GM19025 (cell line): ENCODE results near the gene TAC3.
A peak's percentile ranks its signal among the peaks of the same experiment; 100 is the strongest.
"Not testable (repeated sequence)": the region's sequence is repeated elsewhere in the genome, so short reads cannot be mapped to it uniquely, and the experiment has no call there.

Source experiments
- ATAC-seq: cut with Tn5 transposase; IDR thresholded peaks from one replicate; pipeline ENCODE4 v1.9.1; 2021; ENCODE audit warnings: mild to moderate bottlenecking, low read depth, moderate library complexity; ENCODE audit not compliant: unreplicated experiment

TAC3 gene

GRCh38 chr12:57039016-57039798 is 22.9 kb upstream of the TAC3 start:
- ATAC-seq, result no peak

- no peak for ATAC-seq
Observed at GRCh38 chr12:57037264-57037663, 20.9 kb upstream of the TAC3 start.

- ATAC-seq, result no peak
Observed at GRCh38 chr12:57033431-57033830, 17.1 kb upstream of the TAC3 start.

DNA sequence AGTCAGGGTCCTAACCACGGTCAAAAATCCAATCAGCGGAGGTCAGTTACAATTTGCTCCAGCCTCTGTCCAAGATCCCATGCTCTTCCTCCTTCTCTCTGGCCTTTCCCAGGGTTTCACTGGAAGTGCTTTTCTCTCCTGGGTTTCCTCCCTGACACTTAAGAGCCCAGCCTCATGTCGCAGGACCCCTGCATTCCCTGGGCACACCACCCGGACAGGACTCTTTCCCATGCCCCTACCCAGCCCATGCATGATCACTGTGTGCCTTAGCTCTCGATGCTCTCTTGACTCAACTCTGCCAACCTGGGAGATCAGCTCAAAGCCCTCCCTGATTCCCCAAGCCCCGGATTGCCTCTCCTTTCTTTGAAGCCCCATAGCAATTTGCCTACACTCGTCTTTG is 15.5 kb upstream of the TAC3 start:
- ATAC-seq, result no peak

DNA sequence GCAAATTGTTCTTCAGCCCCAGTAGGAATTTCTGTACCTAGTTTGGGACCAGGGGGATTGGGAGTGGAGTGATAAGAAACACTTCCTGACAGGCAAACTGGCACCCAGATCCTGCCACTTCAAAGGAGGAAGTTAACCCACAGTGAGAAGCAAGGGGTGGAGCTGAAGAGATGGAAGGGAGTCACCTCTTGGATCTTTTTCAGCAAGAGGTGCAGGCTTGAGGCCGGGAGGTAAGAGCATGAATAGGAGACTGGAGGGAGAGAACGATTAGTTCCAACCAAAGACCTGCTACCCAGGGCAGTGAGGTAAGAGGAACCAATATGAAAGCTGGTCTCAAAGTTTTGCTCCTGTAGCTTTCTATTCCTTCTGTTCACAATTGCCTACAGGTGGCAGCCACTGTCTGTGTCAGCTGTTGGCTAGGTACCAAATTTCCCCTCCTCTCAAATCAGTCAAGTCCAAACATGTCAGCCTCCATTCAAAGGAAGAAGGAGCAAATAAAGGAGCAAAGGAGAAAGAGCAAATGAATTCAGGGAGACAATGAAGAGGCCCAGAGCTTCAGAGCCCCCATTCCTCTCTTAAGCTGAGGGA is 14.9 kb upstream of the TAC3 start:
- ATAC-seq, result no peak

GRCh38 chr12:57029457-57029856 is 13.1 kb upstream of the TAC3 start:
- ATAC-seq, result no peak

DNA sequence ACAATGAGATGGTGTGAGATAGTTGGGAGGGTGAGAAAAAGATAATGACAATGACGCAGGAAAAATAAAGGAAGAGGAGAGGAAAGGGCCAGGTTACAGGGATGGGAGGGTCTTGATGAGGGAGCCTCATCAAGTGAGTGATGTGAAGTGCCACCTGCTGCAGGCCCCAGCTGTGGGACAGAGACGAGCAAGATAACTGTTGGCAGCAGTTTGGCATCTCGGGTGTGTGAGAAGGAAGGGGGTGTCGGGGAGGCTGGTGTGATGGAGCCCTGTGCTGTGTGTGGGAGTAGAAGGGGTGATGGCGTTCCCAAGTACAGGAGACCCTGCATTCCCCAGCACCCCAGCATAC is 11.4 kb upstream of the TAC3 start:
- ATAC-seq, result no peak

- no peak for ATAC-seq
Observed at GRCh38 chr12:57027011-57027804, 10.9 kb upstream of the TAC3 start.

- ATAC-seq, result no peak
Observed at GRCh38 chr12:57025196-57025595, 8.9 kb upstream of the TAC3 start.

- ATAC-seq, result not testable (repeated sequence)
Observed at GRCh38 chr12:57022324-57022723, 6.0 kb upstream of the TAC3 start.

- no peak for ATAC-seq
Observed at GRCh38 chr12:57019983-57020719, 3.8 kb upstream of the TAC3 start.

DNA sequence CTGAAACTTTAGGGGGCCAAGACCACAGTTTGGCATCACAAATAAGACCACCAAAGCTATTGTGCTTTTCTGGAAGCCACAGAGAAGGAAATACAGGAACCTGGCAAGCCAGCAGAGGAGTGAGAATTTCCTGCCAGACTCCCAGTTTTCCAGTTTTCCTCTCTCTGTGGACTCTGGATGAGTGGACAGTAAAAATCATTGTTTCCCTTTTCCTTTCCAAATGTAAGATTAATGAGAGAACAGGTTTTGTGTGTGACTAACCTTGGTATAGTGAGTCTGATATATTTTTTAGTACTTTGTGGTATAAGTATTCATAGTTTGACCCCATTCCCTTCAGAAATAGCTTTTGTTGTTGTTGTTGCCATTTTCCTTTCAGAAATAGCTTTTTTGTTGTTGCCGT is 2.6 kb upstream of the TAC3 start:
- ATAC-seq, result no peak

GRCh38 chr12:57018353-57018752 is 2.0 kb upstream of the TAC3 start:
- ATAC-seq, result not testable (repeated sequence)

- peak; percentile 70 for ATAC-seq
Observed at GRCh38 chr12:57012600-57013465, 3.5 kb downstream of the TAC3 start.

GRCh38 chr12:57011438-57012424 is 4.6 kb downstream of the TAC3 start:
- peak; percentile 46 for ATAC-seq

DNA sequence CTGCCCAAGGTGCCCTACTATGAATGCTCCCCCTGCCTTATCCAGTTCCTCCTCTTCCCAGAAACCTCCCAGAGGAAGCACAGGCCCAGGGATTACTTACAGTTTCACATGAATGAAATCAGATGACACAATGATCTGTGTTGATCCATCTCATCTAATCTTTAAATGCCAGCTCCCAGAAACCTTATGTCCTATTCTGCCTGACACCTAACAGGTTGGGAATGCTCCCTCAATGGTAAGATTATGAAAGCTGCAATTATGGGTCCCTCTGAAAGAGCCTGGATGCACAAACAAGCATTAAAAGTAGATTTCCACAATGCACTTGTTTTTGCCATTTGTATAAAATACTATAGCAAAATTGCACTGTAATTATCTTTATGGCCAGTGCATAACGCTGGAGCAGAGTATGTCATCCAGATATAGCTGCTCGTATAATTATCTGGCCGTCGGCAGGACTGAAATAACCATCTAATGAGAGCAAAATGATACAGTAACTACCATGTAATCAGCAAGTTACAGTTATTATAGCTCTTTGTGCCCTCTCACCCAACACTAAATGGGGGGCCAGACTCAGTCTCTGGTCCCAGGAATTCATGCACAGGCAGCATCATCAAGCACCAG is 5.6 kb downstream of the TAC3 start:
- no peak for ATAC-seq

DNA sequence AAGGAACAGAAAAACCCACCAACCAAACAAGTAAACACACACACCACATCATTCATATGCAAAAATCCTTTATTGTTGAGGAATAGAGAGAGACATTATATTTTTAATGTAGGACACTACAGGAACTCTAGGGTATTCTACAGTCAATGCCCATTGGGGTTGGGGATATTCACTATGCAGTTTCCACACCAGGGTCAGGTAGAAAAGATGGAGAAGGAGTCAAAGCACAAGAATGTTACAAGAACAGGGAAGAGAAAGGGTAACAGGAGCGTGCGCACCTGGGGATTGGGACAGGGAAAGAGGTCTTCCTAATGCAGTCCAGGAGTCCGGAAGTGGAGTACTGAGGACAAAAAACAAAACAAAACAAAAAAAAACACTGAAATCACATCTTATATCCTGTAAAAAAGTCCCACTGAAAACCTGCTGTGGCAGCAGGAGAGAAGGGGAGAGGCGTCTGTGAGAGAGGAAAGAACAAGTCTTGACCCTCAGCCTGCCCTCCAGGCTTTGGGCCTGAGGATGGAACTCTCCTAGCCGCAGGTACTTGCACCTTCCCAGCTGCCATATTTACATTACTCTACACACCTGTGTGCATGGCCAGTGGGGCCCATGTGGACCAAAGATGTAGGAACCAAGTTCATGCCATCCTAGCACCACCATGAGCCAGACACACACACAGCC is 6.2 kb downstream of the TAC3 start:
- no peak for ATAC-seq

DNA sequence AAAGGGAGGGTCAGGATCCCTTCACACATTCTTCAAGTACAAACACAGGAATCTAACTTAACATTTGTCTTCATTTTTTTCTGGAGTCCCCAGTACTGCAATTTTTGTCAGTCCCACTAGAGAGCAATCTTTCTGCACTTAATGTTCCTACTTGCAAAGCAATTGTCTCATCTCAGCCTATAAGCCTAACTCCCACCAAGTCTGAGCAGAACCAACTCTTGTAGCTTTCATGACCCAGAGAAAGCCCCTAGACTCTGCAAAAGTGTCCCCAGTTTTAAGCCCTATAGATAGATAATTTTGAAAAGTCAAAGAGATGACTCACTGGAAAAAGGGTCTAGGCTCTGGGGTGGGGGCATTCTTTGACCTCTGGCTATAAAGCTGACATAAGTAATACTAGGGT is 8.2 kb downstream of the TAC3 start:
- ATAC-seq, result no peak
